NCI-H748 (cell line): ENCODE results near the gene RALGPS2.
"Not testable (repeated sequence)": the region's sequence is repeated elsewhere in the genome, so short reads cannot be mapped to it uniquely, and the experiment has no call there.

ENCODE experiments used
- DNase-seq: peaks from one replicate; lab custom pipeline; 2025; ENCODE audit not compliant: unreplicated experiment; lab: John Stamatoyannopoulos, UW

RALGPS2 gene

GRCh38 chr1:178940068-178940765 lies 215.2 kb downstream of the RALGPS2 start:
- DNase-seq = no peak

GRCh38 chr1:178941261-178941689 lies 216.2 kb downstream of the RALGPS2 start:
- no peak for DNase-seq

- DNase-seq = no peak
Observed at GRCh38 chr1:178941849-178942248, 216.8 kb downstream of the RALGPS2 start.

- no peak for DNase-seq
Observed at GRCh38 chr1:178942285-178943198, 217.5 kb downstream of the RALGPS2 start.

- DNase-seq = no peak
Observed at GRCh38 chr1:178944729-178945128, 219.7 kb downstream of the RALGPS2 start.

- DNase-seq = no peak
Observed at GRCh38 chr1:178945763-178946266, 220.8 kb downstream of the RALGPS2 start.

- DNase-seq = no peak
Observed at GRCh38 chr1:178946416-178946815, 221.4 kb downstream of the RALGPS2 start.

- DNase-seq = no peak
Observed at GRCh38 chr1:178946855-178947676, 222.0 kb downstream of the RALGPS2 start.

- DNase-seq = no peak
Observed at GRCh38 chr1:178947677-178947981, 222.6 kb downstream of the RALGPS2 start.

- no peak for DNase-seq
Observed at GRCh38 chr1:178948676-178949075, 223.6 kb downstream of the RALGPS2 start.

- not testable (repeated sequence) for DNase-seq
Observed at GRCh38 chr1:178949866-178950265, 224.8 kb downstream of the RALGPS2 start.

GRCh38 chr1:178951600-178951999 lies 226.6 kb downstream of the RALGPS2 start:
- no peak for DNase-seq

- DNase-seq = no peak
Observed at GRCh38 chr1:178953034-178953433, 228.0 kb downstream of the RALGPS2 start.

- no peak for DNase-seq
Observed at GRCh38 chr1:178953538-178954324, 228.7 kb downstream of the RALGPS2 start.

GRCh38 chr1:178954325-178954690 lies 229.3 kb downstream of the RALGPS2 start:
- no peak for DNase-seq

GRCh38 chr1:178954937-178955336 lies 229.9 kb downstream of the RALGPS2 start:
- DNase-seq = no peak

- DNase-seq = no peak
Observed at GRCh38 chr1:178955391-178955954, 230.4 kb downstream of the RALGPS2 start.

- DNase-seq = no peak
Observed at GRCh38 chr1:178958491-178958890, 233.4 kb downstream of the RALGPS2 start.

- DNase-seq = no peak
Observed at GRCh38 chr1:178959543-178960460, 234.8 kb downstream of the RALGPS2 start.
